ENCODE measurements around the gene CDH23.

Gene CDH23

DNA sequence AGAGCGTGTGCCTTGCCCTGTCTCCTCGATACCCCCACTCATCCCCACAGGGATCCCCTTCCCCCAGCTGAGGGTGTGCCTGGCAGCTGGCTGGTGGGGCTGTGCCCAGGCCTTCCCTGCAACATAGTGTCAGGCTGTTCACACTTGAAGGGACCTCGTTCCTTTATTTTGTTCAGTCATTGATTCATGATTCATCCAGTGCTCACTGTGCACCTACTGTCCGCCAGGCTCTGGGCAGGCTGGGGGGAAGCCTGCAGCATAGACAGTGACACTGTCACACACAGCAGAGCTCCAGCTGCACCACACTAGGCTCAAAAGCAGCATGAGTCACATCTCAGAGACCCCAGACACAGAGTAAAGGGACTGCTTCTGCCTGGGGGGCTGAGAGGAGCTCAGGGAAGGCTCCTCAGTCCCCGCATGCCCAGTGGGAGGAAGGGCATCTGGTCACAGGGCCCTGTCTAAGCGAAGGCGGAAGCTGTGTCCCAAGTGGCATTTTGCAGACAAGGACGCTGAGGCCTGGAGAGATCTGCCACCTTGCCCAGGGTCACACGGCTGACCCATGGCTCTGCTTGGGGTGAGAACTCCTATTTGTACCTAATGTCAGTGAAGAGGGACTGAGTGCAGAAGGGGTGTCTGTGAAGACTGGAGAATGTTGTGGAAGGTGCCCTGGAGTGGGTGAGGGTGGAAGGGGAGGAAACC is 27.9 kb downstream of the CDH23 start:
- DNase-seq, result no peak

DNA sequence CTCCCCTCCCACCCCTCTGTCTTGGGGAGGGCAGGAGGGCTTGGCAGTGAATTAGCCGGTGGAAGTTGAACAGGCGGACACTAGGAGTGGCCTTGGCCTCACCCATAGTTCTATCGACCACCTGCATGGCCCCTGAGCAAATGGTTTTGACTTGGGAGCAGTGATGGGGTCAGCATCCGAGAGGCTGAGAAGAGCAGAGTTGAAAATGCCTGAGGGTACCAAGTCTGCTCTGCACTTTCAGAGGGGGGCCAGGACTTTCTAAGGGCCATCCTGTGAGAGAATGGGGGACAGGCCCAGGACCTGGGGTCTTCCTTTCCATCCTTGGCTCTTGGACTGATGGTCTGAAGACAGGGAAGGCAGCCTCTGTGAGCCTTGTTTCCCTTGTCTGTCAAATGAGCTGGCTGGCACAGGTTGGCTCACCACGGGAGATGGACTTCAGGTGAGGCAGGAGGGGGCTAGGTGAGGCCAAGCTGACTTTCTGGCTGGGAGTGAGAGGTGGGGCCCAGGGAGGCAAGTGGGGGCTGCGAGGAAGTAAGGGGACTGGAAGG is 29.4 kb downstream of the CDH23 start:
- no peak for DNase-seq

DNA sequence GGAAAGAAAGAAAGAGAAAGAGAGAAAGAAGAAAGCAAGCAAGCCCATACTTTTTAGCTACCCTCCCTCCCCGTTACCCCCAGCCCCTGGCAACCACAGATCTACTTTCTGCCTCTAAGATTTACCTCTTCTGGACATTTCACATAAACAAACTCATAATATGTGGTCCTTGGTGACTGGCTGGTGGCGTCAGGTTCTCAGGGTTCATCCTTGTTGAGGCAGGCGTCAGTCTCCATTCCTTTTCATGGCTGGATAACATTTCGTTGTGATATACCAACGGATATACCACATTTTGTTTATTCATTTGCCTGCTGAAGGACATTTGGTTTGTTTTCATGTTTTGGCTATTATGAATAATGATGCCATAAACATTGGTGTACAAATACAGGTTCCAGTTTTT is 30.5 kb downstream of the CDH23 start:
- no peak for DNase-seq

DNA sequence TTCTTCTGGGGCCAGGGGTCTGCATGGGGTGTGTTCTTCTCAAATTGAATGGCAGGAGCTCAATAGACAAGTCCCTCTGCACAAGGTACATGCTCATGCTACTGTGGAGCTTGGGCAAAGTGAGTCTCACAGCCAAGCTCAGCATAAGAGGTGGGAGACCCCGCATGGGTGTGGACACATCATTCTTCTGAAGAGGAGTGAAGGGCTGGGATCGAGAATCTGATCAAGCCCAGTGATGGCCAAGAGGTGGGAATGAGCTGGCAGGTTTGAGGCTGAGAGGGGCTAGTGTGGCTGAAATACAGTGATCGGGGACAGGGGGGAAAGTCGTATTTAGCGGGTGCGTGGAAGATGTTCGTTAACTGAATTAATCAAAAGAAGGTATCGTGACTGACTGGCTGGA is 32.6 kb downstream of the CDH23 start:
- DNase-seq, result no peak

DNA sequence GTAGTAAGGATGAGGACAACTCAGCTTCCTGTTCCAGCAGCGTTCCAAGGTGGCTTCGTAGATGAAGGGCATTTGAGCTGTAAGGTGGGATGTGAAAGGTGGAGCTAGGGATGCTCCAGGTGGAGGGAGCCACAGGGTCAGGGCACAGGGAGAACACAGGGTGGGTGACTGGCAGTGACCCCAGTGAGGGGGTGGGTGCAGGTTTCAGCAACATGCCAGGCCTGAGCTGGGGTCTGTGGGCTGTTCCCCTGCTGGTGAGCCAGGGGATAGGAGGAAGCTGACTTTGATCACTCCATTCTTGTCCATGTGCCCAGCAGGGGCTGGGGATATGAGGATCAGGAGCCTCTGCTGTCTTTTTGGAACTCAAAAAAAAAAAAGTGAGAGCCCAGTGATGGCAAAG is 33.2 kb downstream of the CDH23 start:
- DNase-seq, result no peak

DNA sequence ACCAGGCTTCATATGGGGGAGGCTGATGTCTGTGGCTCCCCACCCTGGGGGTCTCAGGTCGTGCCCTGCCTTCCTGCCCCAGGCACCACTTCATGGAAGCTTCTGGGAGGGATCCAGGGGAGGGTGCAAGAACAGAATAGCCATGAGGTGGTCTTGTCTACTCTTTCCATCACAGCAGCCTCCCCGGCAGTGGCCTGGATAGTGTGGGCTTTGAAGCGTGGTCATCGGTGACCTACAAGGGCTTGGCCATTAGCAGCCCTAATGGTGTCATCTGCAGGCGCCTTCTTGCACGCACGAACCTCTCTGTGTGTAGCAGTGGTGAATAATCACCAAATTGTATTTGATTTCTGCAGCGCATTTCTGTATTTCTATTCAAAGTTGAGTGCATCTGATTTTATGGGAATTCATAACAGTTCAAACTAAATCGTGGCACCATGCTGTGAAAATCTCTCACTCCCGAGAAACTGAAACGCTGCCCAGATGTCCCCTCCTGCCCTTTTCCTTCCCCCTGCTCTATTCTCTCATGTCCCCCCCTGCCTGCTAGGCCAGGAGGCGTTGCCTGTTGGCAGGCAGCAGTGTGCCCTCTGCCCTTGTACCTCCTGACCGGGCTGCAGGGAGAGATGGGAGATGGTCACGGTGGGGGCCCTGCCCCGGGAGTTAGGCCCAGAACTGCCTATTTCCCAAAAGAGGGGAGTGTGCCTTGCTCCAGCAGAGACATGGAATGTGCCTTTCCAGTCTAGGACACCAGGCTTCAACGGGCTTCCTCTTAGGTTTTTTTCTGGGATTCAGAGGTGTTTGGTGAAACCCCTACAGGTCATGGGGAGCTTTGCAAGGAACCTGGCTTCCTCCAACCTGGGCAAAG is 34.8 kb downstream of the CDH23 start:
- DNase-seq, result no peak

DNA sequence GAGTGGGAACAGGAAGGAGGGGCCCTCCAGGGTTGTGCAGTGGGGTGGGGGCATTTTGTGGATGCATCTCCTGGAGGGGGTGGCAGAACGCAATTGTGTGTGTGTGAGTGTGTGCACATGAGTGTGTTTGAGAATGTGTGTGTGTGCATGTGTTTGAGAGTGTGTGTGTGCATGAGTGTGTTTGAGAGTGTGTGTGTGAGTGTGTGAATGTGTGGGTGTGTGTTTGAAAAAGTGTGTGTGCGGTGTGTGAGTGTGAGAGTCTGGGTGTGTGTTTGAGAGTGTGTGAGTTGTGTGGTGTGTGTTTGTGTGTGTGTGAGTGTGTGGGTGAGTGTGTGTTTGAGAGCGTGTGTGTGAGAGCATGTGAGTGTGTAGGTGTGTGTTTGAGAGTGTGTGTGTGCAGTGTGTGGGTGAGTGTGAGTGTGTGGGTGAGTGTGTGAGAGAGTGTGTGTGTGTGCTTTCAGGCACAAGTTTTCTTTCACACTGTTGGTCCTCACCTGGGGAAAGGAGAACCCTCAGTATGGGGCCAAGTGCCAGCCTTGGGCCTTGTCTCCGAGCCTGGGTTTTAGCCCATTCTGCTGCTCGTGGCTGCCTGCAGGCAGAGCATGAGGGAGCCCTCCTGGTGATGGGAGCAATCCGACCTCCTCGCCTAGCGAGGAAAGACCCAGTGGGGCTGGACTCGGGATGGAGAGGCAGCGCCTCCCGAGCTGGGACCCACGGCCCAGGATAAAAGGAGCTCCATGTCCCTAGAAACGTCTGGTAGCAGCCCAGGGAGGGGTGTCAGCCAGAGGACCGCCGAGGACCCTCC is 35.6 kb downstream of the CDH23 start:
- DNase-seq, result no peak

DNA sequence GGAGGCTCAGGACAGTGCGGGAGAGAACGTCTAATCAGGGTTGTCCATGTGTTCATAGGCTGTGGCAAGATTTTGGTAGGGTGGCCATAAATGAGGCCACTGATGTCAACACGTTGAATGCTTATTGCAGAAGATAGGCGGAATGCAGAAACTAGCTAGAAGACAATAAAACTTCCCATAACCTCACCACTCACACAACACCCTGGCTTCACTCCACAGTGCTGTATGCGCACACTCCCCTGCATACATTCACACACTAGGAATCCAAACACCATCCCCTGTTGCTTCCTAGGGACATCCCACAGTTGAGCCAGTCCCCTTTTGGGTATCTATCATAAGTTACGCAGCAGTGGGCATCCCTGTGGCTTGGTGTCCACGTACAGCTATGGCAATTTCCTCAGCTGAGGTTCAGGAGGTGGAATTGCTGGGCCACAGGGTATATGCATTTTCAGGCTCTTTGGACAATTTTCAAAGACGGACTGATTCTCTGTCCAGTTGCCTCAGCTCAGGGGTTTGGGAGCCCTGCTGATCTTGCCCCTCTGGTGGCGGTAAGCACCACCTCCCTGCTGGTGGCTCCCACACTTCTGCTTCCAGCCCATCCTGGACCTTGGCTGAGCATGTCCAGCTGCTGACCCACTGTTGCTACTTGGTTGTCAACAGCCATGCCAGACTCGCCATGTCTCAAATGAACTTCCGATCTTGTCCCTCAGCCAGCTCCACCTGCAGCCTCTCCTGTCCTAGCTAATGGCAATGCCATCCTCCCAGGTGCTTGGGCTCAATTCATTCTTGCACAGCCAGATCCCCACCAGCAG is 36.4 kb downstream of the CDH23 start:
- DNase-seq, result no peak

DNA sequence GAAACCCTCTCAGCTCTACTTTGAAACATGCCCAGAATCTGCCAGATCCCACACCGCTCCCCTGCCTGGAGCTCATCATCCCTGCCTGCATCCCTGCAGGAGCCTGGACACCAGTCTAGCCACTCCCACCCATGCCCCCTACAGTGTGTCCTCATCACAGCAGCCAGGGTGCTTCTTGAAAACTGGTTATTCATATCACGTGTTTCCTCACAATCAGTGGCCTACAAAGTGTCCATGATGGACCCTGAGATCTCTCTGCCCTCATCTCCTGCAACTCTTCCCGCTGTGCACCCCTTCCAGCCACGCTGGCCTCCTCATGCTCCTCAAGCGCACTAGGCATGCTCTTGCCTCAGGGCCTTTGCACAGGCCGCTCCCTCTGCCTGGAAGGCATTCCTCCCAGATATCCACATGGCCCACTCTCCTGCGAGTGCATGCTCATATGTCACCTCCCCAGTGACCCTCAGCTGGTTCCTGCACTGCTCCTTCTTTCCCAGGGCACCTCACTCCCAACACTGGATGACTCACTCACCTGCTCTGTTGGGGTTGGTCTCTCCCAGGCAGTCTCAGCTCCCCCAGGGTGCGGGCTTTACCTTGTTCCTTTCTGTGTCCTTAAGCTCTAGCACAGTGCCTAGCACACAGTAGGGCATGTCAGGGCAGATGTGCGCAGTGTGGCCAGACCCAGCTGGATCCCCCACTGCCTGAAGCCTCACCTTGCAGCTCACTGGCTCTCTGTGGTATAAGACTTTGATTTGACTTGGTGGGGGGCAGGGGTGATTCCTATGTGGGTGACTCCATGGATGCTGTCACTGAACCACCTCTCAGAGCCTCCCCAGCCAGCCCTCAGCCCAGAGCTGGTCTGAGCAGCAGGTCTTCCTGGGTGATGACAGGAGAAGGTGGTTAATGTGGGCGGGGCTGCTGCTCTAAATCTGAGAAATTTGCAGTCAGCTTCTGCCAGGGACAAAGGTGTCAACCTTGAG is 37.3 kb downstream of the CDH23 start:
- no peak for DNase-seq

DNA sequence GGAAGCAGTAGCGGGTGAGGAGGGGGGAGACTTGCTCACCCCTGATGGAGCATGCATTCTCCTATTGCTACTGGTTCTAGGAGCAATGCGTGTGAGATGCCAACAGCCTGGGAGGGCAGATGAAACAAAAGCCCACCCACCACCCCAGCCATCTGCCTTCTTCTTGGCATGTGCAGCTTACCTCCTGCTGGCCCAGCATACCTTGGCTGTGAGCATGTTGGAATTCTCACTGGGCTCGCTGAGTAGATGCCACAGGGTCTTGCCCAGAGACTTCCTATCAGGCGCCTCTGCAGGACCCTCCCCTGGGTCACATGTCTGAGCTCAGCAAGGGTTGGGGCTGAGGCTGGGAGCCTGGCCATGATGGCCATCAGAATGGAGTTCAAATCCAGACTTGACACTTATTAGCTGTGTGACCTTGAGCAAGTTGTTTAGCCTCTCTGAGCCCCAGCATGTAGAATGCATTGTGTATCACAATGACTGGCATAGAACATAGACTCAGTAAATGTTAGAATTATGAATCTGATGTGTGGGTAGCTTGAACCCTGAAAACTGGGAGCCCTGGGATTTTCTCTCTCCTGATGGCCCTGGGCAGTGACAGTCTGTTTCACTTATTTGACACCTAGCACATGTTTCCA is 38.2 kb downstream of the CDH23 start:
- no peak for DNase-seq

DNA sequence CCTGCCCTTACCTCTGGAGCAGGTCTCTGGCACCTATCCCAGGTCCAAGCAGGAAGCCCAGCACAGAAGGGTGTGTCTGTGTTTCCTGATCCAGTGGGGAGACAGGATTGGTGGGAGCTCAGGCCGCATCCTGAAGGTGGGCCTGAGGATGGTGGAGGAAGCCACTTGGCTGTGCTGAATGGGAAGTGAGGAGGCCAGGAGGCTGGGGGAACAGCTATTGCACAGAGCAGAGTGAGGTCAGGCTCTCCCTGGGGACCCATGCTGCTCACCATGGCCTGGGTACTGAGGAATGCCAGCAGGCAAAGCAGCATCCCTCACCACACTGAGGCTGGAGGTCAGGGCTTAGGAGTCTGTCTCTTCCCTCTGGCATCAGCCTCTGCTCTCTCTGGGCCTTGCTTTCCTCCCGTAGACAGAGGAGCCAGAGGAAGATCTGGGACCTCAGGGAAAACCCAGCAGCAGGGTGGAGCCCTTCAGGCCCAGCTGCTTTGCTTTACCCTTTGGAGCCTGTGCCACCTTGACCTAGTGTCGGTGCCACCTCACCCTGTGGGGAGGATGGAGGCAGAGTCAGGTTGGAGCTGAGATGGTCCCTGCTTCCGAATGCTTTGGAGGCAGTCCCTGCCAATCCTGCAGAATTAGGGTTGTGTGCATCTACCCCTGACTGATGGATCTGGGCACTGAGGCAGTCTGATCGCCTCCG is 39.0 kb downstream of the CDH23 start:
- DNase-seq, result no peak

DNA sequence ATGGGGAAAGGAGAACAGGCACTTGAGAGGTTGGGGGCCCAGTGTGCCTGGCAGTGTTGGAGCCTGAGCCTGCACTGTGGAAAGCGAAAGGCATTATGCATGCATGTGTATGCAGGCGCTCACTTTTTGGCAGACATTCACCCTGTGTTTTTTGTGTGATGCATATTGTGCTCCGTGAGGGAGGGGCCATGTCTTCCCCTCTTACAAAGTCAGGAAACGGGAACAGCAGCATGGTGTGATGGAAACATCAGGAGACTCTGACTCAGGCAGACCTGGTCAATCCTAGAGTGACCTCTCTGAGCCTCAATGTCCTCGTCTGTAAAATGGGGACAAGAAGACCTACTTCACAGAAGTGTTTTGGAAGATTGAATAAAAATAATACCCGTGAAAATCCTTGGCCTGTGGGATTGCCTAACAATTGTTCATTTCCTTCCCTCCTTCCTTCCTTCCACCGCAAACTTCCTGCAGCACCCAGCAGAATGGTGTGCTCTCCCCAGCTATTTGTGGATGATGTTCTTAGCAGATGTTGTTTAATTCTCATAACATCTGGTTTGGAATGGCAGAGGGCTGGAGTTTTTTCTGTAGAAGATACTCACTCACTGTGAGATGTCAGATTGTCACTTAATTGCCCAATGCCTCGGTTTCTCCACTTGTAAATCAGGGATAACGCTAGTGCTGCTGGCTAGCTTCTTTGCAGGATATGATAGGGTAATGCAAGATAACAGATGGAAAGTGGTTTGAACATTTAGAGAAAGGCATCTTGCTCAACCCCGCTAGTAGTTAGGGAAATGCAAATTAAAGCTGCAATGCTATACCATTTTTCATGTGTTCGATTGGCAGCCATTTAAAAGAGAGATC is 39.8 kb downstream of the CDH23 start:
- no peak for DNase-seq

DNA sequence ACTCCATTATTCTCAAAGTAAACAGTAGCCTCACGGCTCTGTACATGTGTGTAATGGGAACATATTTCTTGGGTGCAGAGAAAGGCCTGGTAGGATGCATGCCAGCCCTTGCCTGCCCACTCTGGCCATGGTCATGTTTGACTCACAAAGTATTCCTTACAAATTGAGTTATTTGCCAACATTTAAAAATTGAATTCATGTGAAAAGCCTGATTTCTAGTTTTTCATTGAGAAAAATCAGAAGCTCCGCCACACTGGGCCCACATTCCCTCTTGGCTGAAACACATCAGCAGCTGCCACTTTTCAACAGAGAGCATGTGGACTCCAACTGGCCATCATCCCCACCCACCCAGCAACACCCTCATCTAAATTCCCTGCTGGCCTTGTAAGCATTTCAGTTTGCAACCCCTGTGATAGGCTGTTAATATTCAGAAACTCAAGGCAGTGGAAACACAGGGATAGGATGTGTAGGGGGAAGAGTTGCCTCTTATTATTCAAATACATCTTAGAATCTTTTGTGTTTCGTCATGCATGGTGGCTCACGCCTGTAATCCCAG is 40.9 kb downstream of the CDH23 start:
- no peak for DNase-seq

DNA sequence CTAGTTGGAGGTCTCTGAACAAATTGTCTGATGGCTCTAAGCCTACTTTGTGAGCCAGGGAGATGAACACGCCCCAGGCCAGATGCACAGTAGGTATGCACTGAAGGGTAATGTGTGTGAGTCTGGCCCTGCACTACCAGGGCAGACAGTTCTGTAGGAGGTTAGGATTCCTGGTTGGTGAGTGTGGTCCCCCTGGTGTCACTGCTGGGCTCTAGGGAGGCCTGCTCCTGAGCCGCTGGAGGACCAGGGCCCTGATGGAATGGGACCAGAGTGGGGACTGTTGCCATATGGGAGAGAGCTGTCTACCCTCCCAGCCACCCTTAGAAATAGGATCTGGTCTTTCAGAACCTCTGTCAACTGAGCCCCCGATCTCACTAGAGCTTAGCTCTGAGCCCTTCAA is 42.0 kb downstream of the CDH23 start:
- no peak for DNase-seq

DNA sequence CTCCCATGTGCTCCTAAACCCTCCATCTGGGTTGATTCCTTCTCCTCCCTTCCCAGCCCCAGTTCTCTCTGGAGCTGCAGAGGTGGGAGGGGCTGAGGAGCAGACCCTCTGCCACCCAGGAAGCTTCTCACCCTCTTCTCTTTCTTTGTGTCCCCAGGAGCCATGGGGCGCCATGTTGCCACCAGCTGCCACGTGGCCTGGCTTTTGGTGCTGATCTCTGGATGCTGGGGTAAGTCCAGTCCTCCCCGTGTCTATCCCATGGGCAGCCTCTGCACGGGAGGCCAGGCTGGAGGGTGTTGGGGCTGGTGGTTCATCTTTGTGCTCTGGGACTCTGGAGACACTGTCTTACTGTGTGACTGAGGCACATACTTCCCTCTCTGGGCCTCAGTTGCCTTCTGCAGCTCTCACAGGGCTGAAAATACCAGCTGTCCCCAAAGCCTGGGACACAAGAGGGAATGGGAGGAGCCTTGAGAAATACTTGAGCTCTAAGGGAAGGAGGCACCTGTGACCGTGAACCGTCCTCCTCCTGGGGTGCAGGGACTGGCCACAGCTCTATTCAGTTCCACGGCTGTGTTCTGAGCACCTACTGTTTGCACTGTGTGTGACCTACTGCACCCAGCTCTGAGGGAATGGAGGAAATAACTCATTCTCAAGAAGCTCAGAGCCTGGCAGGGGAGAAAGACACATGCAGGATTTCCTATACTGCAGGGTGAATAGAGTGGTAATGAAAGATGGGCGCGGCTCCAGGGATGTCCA is 43.1 kb downstream of the CDH23 start:
- DNase-seq, result no peak

DNA sequence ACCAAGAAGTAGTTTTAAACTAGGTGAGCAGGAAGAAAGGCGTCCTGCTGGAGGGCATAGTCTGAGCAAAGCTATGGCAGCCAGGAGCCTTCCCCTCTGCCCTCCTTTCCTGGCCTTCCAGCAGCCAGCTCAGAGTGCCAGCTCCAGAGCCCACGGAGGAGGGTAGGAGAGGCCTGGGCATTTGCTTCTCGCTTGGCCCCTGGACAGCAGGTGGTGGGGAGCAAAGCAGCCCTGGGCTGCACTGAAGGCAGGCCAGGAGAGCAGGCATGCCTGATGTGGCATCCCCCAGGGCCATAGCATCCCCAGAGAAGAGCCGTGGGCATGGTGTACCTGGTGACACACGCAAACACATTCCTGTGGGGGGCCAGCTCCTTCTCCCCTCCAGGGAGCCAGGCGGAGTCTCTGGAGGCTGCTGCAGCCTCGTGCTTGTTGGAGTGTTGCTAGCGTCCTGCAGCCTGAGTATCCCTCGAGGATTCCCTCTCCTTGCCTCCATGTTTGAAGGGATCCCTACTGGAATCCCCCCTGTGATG is 43.9 kb downstream of the CDH23 start:
- DNase-seq, result no peak

DNA sequence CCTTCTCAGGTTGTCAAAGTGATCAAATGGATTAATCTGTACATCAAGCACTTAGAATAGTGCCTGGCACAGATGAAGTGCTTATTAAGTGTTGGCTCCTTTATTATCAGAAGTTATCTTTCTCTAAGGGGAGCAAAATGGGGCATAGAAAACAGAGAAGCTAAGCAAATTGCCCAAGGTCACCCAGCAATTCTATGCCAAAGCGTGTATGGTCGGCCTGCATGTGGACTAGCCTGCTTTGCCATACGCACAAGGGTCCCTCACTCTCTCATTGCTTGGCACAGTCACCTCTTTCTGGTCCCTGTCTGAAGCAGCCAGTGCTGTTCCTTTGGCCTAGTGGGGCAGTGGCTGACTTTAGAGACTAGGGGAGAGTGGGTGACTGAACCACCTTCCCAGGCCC is 45.3 kb downstream of the CDH23 start:
- no peak for DNase-seq

Measured in NCI-H2081 (cell line).